Fibroblast of skin of left biceps (primary cell): ENCODE results near the gene VANGL1.

Source experiments
- DNase-seq, 2 experiments: peaks; one replicate each; pipeline ENCODE4 v3.0.0-alpha.2; 2013; ENCODE audit warnings: low read depth in 2 of 2

VANGL1 gene

GRCh38 chr1:115705085-115705951 is 63.5 kb downstream of the VANGL1 start:
- no peak for DNase-seq

GRCh38 chr1:115705963-115706362 is 64.2 kb downstream of the VANGL1 start:
- no peak for DNase-seq

- DNase-seq: peak in 1 of 2 experiments; percentile 16
Observed at GRCh38 chr1:115706587-115707425, 65.0 kb downstream of the VANGL1 start.

- DNase-seq: no peak
Observed at GRCh38 chr1:115710859-115711624, 69.3 kb downstream of the VANGL1 start.

GRCh38 chr1:115712911-115713609 is 71.3 kb downstream of the VANGL1 start:
- no peak for DNase-seq

GRCh38 chr1:115713906-115714305 is 72.1 kb downstream of the VANGL1 start:
- no peak for DNase-seq

GRCh38 chr1:115714572-115715141 is 72.9 kb downstream of the VANGL1 start:
- no peak for DNase-seq

- DNase-seq: peak in 1 of 2 experiments; percentile 6
Observed at GRCh38 chr1:115717541-115717940, 75.8 kb downstream of the VANGL1 start.

- no peak for DNase-seq
Observed at GRCh38 chr1:115718011-115718754, 76.4 kb downstream of the VANGL1 start.

GRCh38 chr1:115719285-115719684 is 77.5 kb downstream of the VANGL1 start:
- DNase-seq: no peak

- DNase-seq: no peak
Observed at GRCh38 chr1:115722221-115722620, 80.5 kb downstream of the VANGL1 start.

GRCh38 chr1:115723756-115724155 is 82.0 kb downstream of the VANGL1 start:
- no peak for DNase-seq

GRCh38 chr1:115725600-115725999 is 83.8 kb downstream of the VANGL1 start:
- no peak for DNase-seq

GRCh38 chr1:115726161-115726560 is 84.4 kb downstream of the VANGL1 start:
- no peak for DNase-seq

- DNase-seq: no peak
Observed at GRCh38 chr1:115726570-115726969, 84.8 kb downstream of the VANGL1 start.

GRCh38 chr1:115727706-115728249 is 86.0 kb downstream of the VANGL1 start:
- peak; percentile 87 to 88 for DNase-seq

- no peak for DNase-seq
Observed at GRCh38 chr1:115728341-115728740, 86.6 kb downstream of the VANGL1 start.

- no peak for DNase-seq
Observed at GRCh38 chr1:115729756-115730155, 88.0 kb downstream of the VANGL1 start.

GRCh38 chr1:115732316-115732715 is 90.5 kb downstream of the VANGL1 start:
- no peak for DNase-seq

GRCh38 chr1:115740811-115741210 is 99.0 kb downstream of the VANGL1 start:
- DNase-seq: no peak
